ENCODE data around the gene SPOPL.

The SPOPL gene

DNA sequence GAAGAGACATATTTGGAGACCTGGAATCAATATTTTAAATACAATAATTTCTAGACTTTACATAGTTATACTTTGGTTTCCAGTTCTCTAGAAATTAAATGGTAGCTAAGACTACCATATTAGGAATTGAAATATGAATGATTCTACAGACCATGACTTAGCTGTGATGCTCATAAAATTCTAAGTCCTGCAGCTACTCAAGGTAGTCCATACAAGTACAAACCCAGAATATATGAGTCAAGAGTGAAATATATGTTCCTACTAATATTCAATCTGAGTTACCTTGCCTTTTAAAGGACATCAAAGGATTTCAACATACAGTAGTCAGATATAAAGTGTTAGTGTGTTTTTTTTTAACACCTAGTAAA lies 10.1 kb upstream of the SPOPL start:
- Histone ChIP-seq H3K4me3 (ENCODE audit: low read length) (no peak overlapping the region), H3K4me1 (ENCODE audit: low read length) (no peaks in the 10 kb centered on the region), H3K27me3 (replicated peaks; ENCODE audit: insufficient read depth, low read length) (no peaks in the 10 kb centered on the region), H3F3A (ENCODE audit: insufficient read depth, low read length) (no peaks in the 10 kb centered on the region), H3K27ac (ENCODE audit: low read length) (no peak overlapping the region), H4K20me1 (ENCODE audit: insufficient read depth, low read length) (no peaks in the 10 kb centered on the region), H2AFZ (ENCODE audit: low read length) (no peak overlapping the region), H3K79me2 (ENCODE audit: low read length) (no peaks in the 10 kb centered on the region), H3K9me2 (replicated peaks; ENCODE audit: insufficient read depth, low read length) (no peaks in the 10 kb centered on the region), H3K36me3 (replicated peaks; ENCODE audit: insufficient read depth, low read length) (no peaks in the 10 kb centered on the region), H3K9me3 (replicated peaks; ENCODE audit: insufficient read depth, low read length) (no peaks in the 10 kb centered on the region), H3K4me2 (ENCODE audit: low read depth, low read length) (no peak overlapping the region), H3K9ac (ENCODE audit: low read length) (no peak overlapping the region)
- no peak for DNase-seq
- TF ChIP-seq EZH2 (optimal IDR thresholded peaks at IDR 0.05; ENCODE audit: low read depth, low read length) (no peak), EZH2phosphoT487 (IDR thresholded peaks at IDR 0.05; ENCODE audit: low read length) (no peak)
- TF ChIP-seq, protein P1, sequence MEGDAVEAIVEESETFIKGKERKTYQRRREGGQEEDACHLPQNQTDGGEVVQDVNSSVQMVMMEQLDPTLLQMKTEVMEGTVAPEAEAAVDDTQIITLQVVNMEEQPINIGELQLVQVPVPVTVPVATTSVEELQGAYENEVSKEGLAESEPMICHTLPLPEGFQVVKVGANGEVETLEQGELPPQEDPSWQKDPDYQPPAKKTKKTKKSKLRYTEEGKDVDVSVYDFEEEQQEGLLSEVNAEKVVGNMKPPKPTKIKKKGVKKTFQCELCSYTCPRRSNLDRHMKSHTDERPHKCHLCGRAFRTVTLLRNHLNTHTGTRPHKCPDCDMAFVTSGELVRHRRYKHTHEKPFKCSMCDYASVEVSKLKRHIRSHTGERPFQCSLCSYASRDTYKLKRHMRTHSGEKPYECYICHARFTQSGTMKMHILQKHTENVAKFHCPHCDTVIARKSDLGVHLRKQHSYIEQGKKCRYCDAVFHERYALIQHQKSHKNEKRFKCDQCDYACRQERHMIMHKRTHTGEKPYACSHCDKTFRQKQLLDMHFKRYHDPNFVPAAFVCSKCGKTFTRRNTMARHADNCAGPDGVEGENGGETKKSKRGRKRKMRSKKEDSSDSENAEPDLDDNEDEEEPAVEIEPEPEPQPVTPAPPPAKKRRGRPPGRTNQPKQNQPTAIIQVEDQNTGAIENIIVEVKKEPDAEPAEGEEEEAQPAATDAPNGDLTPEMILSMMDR (IDR thresholded peaks at IDR 0.05; ENCODE audit: low read length), result no peak

GRCh38 chr2:138492160-138492559 lies 9.4 kb upstream of the SPOPL start:
- no peak for DNase-seq
- no peaks in the 10 kb centered on the region for H3K27me3 ChIP-seq (replicated peaks; ENCODE audit: insufficient read depth, low read length)
- no peaks in the 10 kb centered on the region for H3F3A ChIP-seq (ENCODE audit: insufficient read depth, low read length)
- no peak overlapping the region for H2AFZ ChIP-seq (ENCODE audit: low read length)
- no peaks in the 10 kb centered on the region for H3K9me3 ChIP-seq (replicated peaks; ENCODE audit: insufficient read depth, low read length)
- no peaks in the 10 kb centered on the region for H3K79me2 ChIP-seq (ENCODE audit: low read length)
- H3K4me1 ChIP-seq (ENCODE audit: low read length), result no peaks in the 10 kb centered on the region
- no peak overlapping the region for H3K27ac ChIP-seq (ENCODE audit: low read length)
- H3K4me3 ChIP-seq (ENCODE audit: low read length), result no peak overlapping the region
- H3K36me3 ChIP-seq (replicated peaks; ENCODE audit: insufficient read depth, low read length), result no peaks in the 10 kb centered on the region
- H3K9me2 ChIP-seq (replicated peaks; ENCODE audit: insufficient read depth, low read length), result no peaks in the 10 kb centered on the region
- H3K9ac ChIP-seq (ENCODE audit: low read length), result no peak overlapping the region
- H3K4me2 ChIP-seq (ENCODE audit: low read depth, low read length), result no peak overlapping the region
- no peaks in the 10 kb centered on the region for H4K20me1 ChIP-seq (ENCODE audit: insufficient read depth, low read length)
- TF ChIP-seq, protein P1 (IDR thresholded peaks at IDR 0.05; ENCODE audit: low read length), result no peak
- no peak for TF ChIP-seq EZH2phosphoT487 (IDR thresholded peaks at IDR 0.05; ENCODE audit: low read length)
- no peak for TF ChIP-seq EZH2 (optimal IDR thresholded peaks at IDR 0.05; ENCODE audit: low read depth, low read length)

GRCh38 chr2:138493334-138493733 lies 8.2 kb upstream of the SPOPL start:
- Histone ChIP-seq H3K4me1 (ENCODE audit: low read length) (no peaks in the 10 kb centered on the region), H3K27ac (ENCODE audit: low read length) (no peak overlapping the region), H3F3A (ENCODE audit: insufficient read depth, low read length) (no peaks in the 10 kb centered on the region), H3K4me3 (ENCODE audit: low read length) (no peak overlapping the region), H3K9ac (ENCODE audit: low read length) (no peak overlapping the region), H2AFZ (ENCODE audit: low read length) (no peak overlapping the region), H3K4me2 (ENCODE audit: low read depth, low read length) (no peak overlapping the region), H3K27me3 (replicated peaks; ENCODE audit: insufficient read depth, low read length) (no peaks in the 10 kb centered on the region), H3K36me3 (replicated peaks; ENCODE audit: insufficient read depth, low read length) (no peaks in the 10 kb centered on the region), H3K9me2 (replicated peaks; ENCODE audit: insufficient read depth, low read length) (no peaks in the 10 kb centered on the region), H3K9me3 (replicated peaks; ENCODE audit: insufficient read depth, low read length) (no peaks in the 10 kb centered on the region), H3K79me2 (ENCODE audit: low read length) (no peaks in the 10 kb centered on the region), H4K20me1 (ENCODE audit: insufficient read depth, low read length) (no peaks in the 10 kb centered on the region)
- no peak for TF ChIP-seq EZH2 (optimal IDR thresholded peaks at IDR 0.05; ENCODE audit: low read depth, low read length)
- DNase-seq, result no peak

- TF ChIP-seq EZH2 (optimal IDR thresholded peaks at IDR 0.05; ENCODE audit: low read depth, low read length) (no peak), EZH2phosphoT487 (IDR thresholded peaks at IDR 0.05; ENCODE audit: low read length) (no peak)
- TF ChIP-seq, protein P1 (IDR thresholded peaks at IDR 0.05; ENCODE audit: low read length), result no peak
- Histone ChIP-seq H3K4me3 (ENCODE audit: low read length) (no peak overlapping the region), H3K27me3 (replicated peaks; ENCODE audit: insufficient read depth, low read length) (no peaks in the 10 kb centered on the region), H3K36me3 (replicated peaks; ENCODE audit: insufficient read depth, low read length) (no peaks in the 10 kb centered on the region), H4K20me1 (ENCODE audit: insufficient read depth, low read length) (no peaks in the 10 kb centered on the region), H3K9ac (ENCODE audit: low read length) (no peak overlapping the region), H3K79me2 (ENCODE audit: low read length) (no peaks in the 10 kb centered on the region), H3K4me1 (ENCODE audit: low read length) (no peaks in the 10 kb centered on the region), H3K27ac (ENCODE audit: low read length) (no peak overlapping the region), H3K4me2 (ENCODE audit: low read depth, low read length) (no peak overlapping the region), H3K9me2 (replicated peaks; ENCODE audit: insufficient read depth, low read length) (no peaks in the 10 kb centered on the region), H3K9me3 (replicated peaks; ENCODE audit: insufficient read depth, low read length) (no peaks in the 10 kb centered on the region), H3F3A (ENCODE audit: insufficient read depth, low read length) (no peaks in the 10 kb centered on the region), H2AFZ (ENCODE audit: low read length) (no peak overlapping the region)
- DNase-seq, result no peak
Measured at GRCh38 chr2:138494265-138494966, 7.2 kb upstream of the SPOPL start.
